Stimulated activated CD4-positive, alpha-beta T cell treated with anti-CD3 and anti-CD28 coated beads, Interleukin-1b, Interleukin-23, amount 100 ng/mL, for 24 hours (primary cell): ENCODE data around the gene OXA1L.
"Not testable (repeated sequence)": the region's sequence is repeated elsewhere in the genome, so short reads cannot be mapped to it uniquely, and the experiment has no call there.

Experiments
- DNase-seq, 4 experiments: peaks; one replicate each; pipeline ENCODE4 v3.0.0-alpha.2; 2020; ENCODE audit warnings: low read depth in 4 of 4, low spot score in 1 of 4

OXA1L gene

DNA sequence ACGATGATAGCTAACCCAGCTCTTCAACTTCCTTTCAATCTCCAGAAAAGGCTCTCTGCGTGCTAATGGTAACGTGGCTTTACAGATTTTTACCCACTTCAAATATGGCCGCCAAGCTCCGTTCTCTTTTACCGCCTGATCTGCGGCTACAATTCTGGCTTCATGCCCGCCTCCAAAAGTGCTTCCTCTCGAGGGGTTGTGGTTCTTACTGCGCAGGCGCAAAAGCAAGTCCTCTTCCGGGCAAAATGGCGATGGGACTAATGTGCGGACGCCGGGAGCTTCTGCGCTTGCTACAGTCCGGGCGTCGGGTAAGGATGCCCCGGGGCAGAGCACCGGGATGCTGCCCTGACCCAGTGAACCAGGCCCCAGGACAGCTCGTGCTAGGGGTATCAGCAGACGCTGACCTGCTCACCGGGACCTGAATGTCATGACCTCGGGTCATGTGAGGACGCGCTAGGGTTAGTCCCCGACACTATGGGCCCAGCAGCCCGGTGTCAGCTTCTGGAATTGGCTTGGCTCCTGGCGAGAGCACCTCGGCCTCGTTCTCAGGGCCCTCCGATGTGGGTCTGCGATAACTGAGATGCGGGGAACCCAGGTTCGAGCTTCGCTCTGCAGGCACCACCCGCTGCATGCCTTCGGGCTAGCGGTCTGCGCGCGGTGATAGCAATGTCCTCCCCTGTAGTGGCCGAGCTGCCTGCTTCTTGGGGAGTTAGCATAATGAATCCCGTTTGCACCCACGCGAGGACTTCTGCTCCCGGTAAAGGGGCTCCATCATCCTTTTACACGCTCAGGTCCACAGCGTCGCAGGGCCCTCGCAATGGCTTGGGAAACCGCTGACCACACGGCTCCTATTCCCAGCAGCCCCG is at the start of gene OXA1L:
OXA1L (plus strand) TSS at position 232 of the 866 bp plus-strand sequence; CDS start at position 246, 14 bp downstream.
- peak; percentile 88 to 91 (median 91) for DNase-seq

DNA sequence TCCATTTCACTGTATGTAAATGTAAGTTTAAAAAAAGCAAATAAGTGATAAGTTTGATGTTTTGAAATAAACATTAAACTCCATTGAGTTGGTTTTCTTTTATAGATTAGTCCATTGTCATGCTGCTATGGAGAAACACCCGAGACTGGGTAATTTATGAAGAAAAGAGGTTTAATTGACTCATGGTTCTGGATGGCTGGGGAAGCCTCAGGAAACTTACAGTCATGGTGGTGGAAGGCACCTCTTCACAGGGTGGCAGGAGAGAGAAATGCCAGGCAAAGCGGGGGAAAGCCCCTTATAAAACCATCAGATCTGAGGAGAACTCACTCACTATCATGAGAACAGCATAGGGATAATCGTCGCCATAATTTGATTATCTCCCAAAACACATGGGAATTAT is 48.4 kb upstream of the OXA1L start:
- no peak for DNase-seq

DNA sequence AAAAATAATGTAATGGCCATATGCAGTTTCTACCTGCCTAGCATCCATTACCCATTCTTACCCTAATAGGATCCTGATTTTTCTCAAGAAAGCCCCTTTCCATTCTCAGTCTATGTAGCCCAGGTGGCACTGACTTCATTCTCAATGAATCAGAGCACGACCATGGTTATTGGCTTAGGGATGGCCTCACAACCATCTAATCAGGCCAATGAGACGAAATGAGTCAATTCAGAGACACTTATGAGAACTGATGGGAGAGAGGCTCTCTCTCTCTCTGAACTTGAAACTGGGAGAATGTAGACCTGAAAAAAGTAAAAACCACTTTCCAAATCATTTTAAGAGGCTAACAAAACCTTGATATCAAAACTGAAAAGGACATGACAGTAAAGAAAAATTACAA is 45.3 kb upstream of the OXA1L start:
- no peak for DNase-seq

DNA sequence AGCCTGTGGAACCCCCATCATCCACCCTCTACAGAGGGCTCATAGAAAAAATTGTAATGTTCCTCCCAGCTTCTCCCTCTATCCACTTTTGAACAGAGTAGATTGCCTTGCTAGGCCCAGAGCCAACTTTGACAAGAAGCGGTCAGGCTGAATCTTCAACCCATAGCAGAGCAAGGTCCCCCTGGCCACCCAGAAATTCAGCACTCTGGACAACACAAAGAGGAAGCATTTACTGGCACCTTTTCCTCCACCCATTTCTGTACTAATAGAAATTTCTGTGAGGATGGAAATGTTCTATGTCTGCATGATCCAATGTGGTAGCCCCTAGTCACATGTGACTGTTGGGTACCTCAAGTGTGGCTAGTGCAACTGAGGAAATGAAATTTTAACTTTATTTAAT is 42.7 kb upstream of the OXA1L start:
- no peak for DNase-seq

DNA sequence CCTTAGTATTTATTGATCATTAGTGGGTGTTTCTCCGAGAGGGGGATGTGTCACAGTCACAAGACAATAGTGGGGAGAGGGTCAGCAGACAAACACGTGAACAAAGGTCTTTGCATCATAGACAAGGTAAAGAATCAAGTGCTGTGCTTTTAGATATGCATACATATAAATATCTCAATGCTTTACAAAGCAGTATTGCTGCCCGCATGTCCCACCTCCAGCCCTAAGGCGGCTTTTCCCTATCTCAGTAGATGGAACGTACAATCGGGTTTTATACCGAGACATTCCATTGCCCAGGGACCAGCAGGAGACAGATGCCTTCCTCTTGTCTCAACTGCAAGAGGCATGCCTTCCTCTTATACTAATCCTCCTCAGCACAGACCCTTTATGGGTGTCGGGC is 41.6 kb upstream of the OXA1L start:
- not testable (repeated sequence) for DNase-seq

DNA sequence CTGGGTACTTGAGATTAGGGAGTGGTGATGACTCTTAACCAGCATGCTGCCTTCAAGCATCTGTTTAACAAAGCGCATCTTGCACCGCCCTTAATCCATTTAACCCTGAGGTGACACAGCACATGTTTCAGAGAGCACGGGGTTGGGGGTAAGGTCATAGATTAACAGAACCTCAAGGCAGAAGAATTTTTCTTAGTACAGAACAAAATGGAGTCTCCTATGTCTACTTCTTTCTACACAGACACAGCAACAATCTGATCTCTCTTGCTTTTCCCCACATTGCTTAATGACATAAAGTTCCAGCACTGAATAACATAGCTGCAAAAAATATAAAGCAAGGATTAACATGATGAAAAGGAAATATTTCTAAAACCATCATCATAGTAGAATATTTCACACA is 41.1 kb upstream of the OXA1L start:
- DNase-seq = not testable (repeated sequence)

DNA sequence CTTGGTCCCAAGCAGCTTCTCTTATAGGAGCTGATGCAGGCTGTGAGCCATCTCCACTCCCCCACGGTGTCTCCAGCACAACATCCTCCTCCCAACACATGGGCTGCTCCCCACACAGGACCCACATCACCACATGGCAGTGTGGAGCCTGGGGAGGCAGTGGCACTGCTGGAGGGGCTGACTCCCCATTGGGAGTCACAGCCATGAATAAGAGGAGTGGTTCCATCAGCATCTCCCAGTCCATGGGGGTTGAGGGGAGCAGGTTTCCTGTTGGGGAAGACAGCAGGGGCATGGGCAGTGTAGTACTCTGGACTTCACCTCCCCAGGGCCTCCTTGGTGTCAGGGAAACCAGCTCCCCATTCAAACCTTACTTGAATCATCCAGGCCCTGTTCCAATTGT is 40.5 kb upstream of the OXA1L start:
- no peak for DNase-seq

DNA sequence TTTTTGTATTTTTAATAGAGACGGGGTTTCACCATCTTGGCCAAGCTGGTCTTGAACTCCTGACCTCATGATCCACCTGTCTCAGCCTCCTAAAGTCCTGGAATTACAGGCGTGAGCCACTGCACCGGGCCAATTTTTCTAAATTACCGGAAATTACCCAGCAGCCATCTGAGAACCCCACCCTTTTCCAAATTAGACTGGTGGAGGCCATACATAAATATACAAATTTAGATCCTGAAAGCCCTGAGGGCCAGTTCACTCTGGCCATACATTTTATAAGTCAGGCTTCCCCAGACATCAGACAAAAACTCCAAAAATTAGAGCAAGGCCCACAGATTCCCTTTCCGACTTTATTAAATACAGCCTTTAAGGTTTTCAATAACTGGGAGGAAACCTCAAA is 34.4 kb upstream of the OXA1L start:
- not testable (repeated sequence) for DNase-seq

DNA sequence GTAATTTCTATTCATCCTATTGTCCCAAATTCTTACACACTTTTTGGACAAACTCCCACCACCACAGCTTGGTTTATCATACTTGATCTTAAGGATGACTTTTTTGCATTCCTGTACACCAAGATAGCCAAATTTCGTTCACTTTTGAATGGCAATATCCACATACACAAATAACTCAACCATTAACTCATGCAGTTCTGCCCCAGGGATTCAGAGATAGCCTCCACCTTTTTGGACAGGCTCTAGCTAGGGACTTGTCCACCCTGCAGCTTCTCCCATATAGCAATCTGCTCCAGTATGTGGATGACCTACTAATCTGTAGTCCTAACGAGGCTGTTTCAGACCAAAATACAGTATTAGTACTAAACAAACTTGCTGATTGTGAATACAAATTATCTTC is 32.7 kb upstream of the OXA1L start:
- no peak for DNase-seq

DNA sequence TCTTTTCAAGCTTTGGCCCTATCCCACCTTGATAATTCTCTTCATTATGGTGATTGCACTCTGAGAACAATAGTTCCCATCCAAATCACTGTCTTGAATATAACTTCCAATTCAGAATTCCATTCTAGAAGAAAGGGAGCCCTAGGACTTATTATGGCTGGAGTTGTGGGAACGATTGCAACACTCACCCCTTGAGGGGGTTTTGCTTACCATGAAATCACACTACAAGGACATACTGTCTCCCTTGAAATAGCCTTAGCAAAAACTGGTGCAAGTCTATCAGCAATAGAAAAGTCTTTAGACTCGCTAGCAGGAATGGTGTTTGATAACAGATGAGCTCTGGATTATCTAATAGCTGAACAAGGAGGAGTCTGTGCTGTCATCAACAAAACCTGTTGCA is 31.4 kb upstream of the OXA1L start:
- no peak for DNase-seq

DNA sequence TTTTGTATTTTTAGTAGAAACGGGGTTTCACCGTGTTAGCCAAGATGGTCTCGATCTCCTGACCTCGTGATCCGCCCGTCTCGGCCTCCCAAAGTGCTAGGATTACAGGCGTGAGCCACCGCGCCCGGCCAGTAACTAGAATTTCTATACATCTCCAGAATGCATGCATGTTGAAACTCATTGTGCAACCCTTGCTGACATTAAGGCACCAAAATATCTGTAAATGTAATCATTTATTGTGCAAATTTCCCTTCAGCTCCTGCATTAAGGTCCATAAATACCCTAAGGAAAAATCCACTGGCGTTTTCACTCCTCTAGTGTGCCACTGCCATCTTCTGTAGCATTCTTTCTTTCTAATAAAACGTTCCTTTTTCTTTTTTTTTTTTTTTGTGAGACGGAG is 30.1 kb upstream of the OXA1L start:
- not testable (repeated sequence) for DNase-seq

DNA sequence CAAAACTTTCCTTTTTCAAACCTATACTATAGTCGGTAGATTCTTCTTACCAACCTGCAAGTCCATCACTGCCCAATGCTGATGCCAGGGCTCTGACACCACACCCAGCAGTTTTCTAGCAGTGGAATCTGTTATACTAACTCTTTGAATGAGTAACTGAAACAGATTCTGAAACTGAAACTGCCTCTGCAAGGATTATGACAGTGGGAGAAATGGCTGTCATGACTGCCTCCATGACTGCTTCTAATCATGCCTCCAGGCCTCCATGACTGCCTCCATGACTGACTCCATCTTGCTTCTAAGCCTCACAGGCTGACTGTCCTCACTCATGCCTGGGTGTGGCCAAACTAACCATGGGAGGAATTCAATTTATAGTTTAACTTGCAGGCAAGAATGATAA is 29.4 kb upstream of the OXA1L start:
- DNase-seq = peak in 2 of 4 experiments; percentile 12 to 31

DNA sequence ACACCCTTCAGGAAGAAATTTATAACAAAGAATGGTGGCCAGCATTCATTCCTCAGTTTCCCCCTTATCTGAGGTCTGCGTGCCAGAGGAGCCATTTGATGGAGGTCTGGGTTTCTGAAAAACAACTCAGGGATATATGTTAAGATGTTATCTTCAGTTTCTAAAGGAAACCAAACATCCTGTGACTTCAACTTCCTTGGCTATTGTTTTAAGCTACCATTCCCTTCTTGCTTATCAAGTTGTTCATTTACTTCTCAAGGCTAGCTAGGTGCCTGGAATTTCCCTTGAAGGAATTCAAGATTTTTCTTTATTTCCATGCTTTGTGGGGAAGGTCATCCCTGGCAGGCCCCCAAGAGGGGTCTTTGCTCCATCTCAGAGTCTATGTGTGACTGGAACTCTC is 27.1 kb upstream of the OXA1L start:
- no peak for DNase-seq

DNA sequence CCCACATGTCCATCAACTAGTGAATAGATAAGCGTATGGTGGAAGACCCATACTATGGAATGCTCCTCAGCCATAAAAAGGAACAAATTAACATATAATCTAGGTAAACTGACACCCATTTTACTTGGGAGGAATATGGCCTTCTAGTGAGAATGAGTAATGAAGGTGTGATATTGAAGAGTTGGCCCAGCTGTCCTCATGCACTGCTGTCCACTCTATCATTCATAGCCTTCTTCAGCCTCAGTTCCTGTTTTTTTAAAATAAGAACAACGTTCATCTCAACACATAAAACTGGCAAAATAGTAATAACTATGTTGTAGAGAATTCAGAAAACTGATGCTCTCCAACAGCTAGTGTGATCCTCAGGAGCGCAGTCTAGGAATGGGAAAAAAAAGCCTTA is 26.5 kb upstream of the OXA1L start:
- DNase-seq = no peak

DNA sequence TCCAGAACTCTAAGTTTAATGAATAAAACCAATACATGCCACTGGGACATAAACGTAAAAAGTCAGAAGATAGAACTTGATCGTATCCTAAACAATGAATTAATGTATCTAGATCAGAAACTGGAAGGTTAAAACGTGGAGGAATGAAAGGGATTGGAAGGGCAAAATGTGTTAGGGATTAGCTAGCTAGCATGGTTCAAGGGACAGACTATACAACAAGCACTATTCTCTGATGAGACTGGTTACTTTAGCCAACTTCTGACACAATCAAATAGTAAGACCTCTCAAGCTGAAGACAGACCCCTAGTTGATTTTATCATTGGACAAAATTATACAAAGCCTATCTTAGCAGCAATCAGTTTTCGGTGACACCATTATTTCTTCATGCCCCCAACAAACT is 18.7 kb upstream of the OXA1L start:
- no peak for DNase-seq

DNA sequence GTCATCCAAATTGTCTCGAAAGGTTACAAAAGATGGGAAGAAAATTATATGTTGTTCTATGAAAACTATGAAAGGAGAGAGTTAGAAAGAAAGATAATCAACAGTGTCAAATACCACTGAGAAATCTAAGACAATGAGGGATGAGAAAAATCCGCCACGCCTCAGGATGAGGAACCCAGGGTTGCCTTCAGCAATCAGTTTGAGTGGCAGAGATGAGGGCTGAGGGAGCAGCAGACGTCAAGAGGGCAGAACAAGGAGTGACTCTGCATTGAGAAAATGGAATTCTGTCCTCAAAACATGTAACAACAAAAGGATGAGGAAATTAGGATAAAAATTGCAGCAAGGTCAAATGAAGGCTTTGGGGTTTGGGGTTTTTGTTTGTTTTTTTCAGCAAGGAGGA is 18.3 kb upstream of the OXA1L start:
- DNase-seq = no peak

DNA sequence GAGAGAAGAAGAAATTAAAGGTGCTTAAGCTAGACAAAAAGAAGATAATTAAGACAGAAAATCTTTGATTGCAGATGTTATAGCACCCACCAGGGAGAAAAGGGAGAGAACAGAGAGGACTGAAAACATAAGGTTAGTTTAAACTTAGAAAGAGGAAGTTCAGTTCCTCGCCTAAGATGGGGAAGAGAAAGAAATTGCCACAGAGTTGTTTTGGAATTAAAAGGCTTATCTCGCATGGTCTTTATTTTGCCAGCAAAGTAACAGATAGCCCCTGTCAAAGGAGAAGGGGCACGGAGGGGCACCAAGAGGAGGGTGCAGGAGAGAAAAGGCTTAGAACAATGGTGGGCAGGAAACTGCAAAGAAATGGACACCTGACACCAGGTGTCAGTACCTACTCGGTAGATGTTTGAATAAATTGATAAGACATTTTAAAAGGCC is 17.8 kb upstream of the OXA1L start:
- DNase-seq = no peak

DNA sequence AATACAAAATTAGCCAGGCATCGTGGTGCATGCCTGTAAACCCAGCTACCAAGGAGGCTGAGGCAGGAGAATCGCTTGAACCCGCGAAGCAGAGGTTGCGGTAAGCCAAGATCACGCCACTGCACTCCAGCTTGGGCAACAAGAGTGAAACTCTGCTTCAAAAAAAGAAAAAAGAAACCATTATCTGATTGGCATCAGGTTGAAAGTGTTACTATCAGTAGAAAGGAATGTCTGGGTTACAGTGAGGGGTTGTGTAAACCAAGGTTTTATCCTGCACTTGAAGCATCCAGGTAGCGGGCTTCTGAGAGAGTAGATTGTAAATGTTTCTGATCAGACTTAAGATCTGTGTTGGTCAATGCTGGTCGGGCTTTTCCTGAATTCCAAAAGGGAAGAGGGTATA is 14.1 kb upstream of the OXA1L start:
- no peak for DNase-seq

DNA sequence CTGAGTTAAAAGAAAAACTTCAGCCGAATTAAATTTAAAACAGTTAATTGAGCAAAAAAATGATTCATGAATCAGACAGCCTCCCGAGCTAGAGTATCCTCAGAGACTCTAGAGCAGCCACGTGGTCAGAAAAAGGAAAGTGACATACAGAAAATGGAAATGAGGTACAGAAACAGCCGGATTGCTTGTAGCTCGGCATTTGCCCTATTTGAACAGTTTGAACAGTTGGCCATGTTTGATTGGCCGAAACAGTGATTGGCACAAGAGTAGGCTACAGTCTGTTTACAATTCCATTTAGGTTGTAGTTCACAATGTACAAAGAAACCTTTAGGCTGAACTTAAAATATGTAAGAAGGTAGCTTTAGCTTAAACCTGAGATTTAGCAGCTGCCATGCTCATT is 12.9 kb upstream of the OXA1L start:
- DNase-seq = no peak

DNA sequence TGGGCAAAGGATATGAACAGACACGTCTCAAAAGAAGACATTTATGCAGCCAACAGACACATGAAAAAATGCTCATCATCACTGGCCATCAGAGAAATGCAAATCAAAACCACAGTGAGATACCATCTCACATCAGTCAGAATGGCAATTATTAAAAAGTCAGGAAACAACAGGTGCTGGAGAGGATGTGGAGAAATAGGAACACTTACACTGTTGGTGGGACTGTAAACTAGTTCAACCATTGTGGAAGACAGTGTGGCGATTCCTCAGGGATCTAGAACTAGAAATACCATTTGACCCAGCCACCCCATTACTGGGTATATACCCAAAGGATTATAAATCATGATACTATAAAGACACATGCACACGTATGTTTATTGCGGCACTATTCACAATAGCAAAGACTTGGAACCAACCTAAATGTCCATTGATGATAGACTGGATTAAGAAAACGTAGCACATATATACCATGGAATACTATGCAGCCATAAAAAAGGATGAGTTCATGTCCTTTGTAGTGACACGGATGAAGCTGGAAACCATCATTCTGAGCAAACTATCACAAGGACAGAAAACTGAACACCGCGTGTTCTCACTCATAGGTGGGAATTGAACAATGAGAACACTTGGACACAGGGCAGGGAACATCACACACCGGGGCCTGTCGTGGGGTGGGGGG is 8.4 kb upstream of the OXA1L start:
- not testable (repeated sequence) for DNase-seq

DNA sequence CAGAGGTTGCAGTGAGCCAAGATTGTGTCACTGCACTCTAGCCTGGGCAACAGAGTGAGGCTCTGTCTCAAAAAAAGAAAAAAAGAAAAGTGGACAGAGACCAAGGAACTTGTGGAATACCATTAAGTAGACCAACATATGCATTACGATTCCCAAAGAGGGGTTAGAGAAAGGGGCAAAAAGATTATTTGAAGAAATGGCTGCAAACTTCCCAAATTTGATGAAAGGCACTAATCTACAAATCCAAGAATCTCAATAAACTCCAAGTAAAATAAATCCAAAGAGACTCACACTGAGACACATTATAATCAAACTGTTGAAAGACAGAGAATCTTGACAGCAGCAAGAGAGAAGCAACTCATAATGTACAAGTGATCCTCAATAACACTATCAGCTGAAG is 4.8 kb upstream of the OXA1L start:
- DNase-seq = no peak

DNA sequence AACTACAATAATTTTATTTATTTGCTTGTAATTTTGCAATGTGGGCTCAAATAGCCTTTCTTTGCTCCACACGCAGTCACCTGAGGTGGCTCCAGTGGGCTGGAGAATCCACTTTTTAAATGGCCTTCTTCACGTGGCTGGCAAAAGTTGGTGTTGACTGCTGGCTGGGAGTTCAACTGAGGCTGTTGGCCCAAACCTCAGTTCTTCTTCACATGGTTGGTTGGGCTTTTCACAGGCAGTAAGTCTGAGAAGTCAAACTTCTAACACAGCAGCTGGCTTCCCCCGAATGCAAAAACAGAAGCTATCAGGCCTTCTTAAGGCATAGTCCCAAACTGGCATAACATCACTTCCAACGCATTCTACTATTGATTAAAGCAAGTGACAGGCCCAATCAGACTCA is 2.1 kb upstream of the OXA1L start:
- DNase-seq = no peak

DNA sequence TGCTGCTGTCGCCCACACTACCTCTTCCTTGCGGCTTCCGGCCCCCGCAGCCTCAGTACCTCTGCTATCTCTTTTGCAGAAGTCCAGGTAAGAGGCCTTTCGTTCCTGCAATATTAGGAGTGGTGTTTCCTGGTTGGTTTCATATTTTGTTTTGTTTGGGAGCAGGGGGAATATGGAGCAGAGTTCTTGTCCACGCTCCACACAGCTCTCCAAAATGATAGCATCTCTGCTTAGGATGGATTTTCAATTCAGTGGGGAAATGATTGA is 768 bp downstream of the OXA1L start:
- DNase-seq = no peak
